Stimulated activated CD4-positive, alpha-beta T cell treated with anti-CD3 and anti-CD28 coated beads, Interleukin-12 subunit alpha, Interleukin-12 subunit beta, amount 100 ng/mL, for 4 hours (primary cell): ENCODE results near the gene MACROD1.

ENCODE experiments used
- DNase-seq: peaks from one replicate; pipeline ENCODE4 v3.0.0-alpha.2; 2020

The MACROD1 gene

GRCh38 chr11:64029773-64030172 lies 136.1 kb downstream of the MACROD1 start:
- DNase-seq: no peak

- no peak for DNase-seq
These were observed 137.4 kb downstream of the MACROD1 start for GRCh38 chr11:64028398-64029115.

GRCh38 chr11:64027651-64028397 lies 138.1 kb downstream of the MACROD1 start:
- no peak for DNase-seq

- no peak for DNase-seq
These were observed 139.2 kb downstream of the MACROD1 start for GRCh38 chr11:64026575-64027205.

GRCh38 chr11:64025205-64025604 lies 140.7 kb downstream of the MACROD1 start:
- no peak for DNase-seq

- DNase-seq: no peak
These were observed 141.9 kb downstream of the MACROD1 start for GRCh38 chr11:64023712-64024710.

- DNase-seq: no peak
These were observed 143.7 kb downstream of the MACROD1 start for GRCh38 chr11:64022125-64022784.

- DNase-seq: no peak
These were observed 144.2 kb downstream of the MACROD1 start for GRCh38 chr11:64021757-64022093.

- DNase-seq: no peak
These were observed 144.7 kb downstream of the MACROD1 start for GRCh38 chr11:64020976-64021756.

GRCh38 chr11:64019106-64020037 lies 146.5 kb downstream of the MACROD1 start:
- no peak for DNase-seq

GRCh38 chr11:64018310-64018709 lies 147.6 kb downstream of the MACROD1 start:
- DNase-seq: no peak

GRCh38 chr11:64017945-64018224 lies 148.0 kb downstream of the MACROD1 start:
- DNase-seq: no peak

- DNase-seq: no peak
These were observed 149.7 kb downstream of the MACROD1 start for GRCh38 chr11:64015935-64016845.

- no peak for DNase-seq
These were observed 150.4 kb downstream of the MACROD1 start for GRCh38 chr11:64015510-64015909.

GRCh38 chr11:64014356-64014755 lies 151.6 kb downstream of the MACROD1 start:
- no peak for DNase-seq

GRCh38 chr11:64013141-64013896 lies 152.6 kb downstream of the MACROD1 start:
- DNase-seq: no peak

- DNase-seq: no peak
These were observed 154.5 kb downstream of the MACROD1 start for GRCh38 chr11:64011371-64011770.

GRCh38 chr11:64010783-64011182 lies 155.1 kb downstream of the MACROD1 start:
- no peak for DNase-seq

- DNase-seq: no peak
These were observed 156.2 kb downstream of the MACROD1 start for GRCh38 chr11:64009710-64010109.
